HFFc6 (cell line): ENCODE measurements around the gene VEGFB. TPM values are rescaled to one million over a fixed set of nuclear protein-coding genes. Genes with fewer than 3 reads are reported as not detected.

Source experiments
- DNase-seq: peaks from one replicate; pipeline ENCODE4 v3.0.0-alpha.2; 2018
- H3K27ac Mint-ChIP-seq: 2 replicates; pipeline ENCODE4 v1.8.0; 2020; ENCODE audit warnings: mild to moderate bottlenecking, mixed read lengths
- H3K27me3 Mint-ChIP-seq: 2 replicates; pipeline ENCODE4 v1.8.0; 2021; ENCODE audit warnings: mild to moderate bottlenecking, moderate library complexity, mixed read lengths; ENCODE audit not compliant: insufficient read depth
- H3K36me3 Mint-ChIP-seq: 2 replicates; pipeline ENCODE4 v1.8.0; 2021; ENCODE audit warnings: low read depth, mixed read lengths
- H3K4me1 Mint-ChIP-seq: 2 replicates; pipeline ENCODE4 v1.8.0; 2020; ENCODE audit warnings: low read depth, mixed read lengths
- H3K4me3 Mint-ChIP-seq: 2 replicates; pipeline ENCODE4 v1.8.0; 2020; ENCODE audit warnings: mild to moderate bottlenecking, moderate library complexity, mixed read lengths
- H3K9me3 Mint-ChIP-seq: 2 replicates; pipeline ENCODE4 v1.8.0; 2020; ENCODE audit warnings: mild to moderate bottlenecking, mixed read lengths
- total RNA-seq, 6 experiments: library from RNA; stranded (reverse); fragmentation: NEBNext Ultra II Directional; extraction: Animal tissue kit (Norgen Biotek cat#: 25700); gene quantifications; 2 replicates in 1 of 6; 3 replicates in 5 of 6; pipeline ENCODE4 v1.2.3, GENCODE V29; 2021
- TF ChIP-seq, protein P1 (sequence below): fragments of 200-600 bp; sonication (generic); IDR thresholded peaks from 2 replicates; pipeline ENCODE4 v1.5.0; 2021; ENCODE audit warnings: antibody characterized with exemption, mild to moderate bottlenecking

Gene VEGFB
- total RNA-seq, 6 experiments from 2014 or later: 65.1 to 80.6 (median 71.2) TPM

DNA sequence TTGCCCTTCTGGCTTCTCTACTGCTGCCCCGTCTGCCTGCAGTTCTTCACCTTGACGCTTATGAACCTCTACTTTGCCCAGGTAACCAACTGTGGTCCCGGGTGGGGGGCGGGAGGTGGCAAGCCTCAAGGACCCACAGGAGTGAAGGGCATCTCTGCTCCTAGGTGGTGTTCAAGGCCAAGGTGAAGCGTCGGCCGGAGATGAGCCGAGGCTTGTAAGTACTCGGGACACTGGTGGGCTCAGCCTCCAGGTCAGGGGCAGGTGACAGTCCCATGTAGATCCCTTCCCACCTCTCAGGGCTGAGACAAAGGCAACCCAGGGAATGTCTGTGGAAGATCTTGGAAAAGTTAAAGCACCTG, 52.4 kb downstream of the VEGFB start:
- no peak for DNase-seq
- no peaks in the 10 kb centered on the region; the same call in 1 of the 2 replicates for H3K36me3 Mint-ChIP-seq
- H3K4me3 Mint-ChIP-seq: peak overlapping the region; percentile 83
- H3K27ac Mint-ChIP-seq: peak overlapping the region; percentile 68; the same call in 1 of the 2 replicates
- H3K4me1 Mint-ChIP-seq: peaks cover 16% of the 10 kb centered on the region
- H3K27me3 Mint-ChIP-seq: peaks cover 14% of the 10 kb centered on the region
- H3K9me3 Mint-ChIP-seq: no peaks in the 10 kb centered on the region
- TF ChIP-seq, protein P1, sequence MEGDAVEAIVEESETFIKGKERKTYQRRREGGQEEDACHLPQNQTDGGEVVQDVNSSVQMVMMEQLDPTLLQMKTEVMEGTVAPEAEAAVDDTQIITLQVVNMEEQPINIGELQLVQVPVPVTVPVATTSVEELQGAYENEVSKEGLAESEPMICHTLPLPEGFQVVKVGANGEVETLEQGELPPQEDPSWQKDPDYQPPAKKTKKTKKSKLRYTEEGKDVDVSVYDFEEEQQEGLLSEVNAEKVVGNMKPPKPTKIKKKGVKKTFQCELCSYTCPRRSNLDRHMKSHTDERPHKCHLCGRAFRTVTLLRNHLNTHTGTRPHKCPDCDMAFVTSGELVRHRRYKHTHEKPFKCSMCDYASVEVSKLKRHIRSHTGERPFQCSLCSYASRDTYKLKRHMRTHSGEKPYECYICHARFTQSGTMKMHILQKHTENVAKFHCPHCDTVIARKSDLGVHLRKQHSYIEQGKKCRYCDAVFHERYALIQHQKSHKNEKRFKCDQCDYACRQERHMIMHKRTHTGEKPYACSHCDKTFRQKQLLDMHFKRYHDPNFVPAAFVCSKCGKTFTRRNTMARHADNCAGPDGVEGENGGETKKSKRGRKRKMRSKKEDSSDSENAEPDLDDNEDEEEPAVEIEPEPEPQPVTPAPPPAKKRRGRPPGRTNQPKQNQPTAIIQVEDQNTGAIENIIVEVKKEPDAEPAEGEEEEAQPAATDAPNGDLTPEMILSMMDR: no peak

DNA sequence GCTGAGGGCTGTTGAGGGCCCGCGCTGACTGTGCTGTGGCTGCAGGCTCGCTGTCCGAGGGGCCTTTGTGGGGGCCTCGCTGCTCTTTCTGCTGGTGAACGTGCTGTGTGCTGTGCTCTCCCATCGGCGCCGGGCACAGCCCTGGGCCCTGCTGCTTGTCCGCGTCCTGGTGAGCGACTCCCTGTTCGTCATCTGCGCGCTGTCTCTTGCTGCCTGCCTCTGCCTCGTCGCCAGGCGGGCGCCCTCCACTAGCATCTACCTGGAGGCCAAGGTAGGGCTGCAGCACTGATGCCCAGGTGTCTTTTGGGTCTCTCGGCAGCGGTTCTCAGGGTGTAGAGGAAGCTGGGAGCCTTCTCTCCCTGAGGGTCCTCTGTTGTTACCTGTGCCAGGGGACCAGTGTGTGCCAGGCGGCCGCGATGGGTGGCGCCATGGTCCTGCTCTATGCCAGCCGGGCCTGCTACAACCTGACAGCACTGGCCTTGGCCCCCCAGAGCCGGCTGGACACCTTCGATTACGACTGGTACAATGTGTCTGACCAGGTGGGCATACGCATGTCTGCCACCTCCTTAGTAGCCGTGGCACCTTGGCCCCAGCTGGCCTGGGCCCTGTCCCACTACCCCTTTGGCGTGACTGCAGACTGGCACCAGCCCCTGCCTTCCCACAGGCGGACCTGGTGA, 53.4 kb downstream of the VEGFB start:
- H3K27ac Mint-ChIP-seq: no peak overlapping the region
- no peak for DNase-seq
- peaks cover 15% of the 10 kb centered on the region for H3K27me3 Mint-ChIP-seq
- H3K36me3 Mint-ChIP-seq: no peaks in the 10 kb centered on the region
- TF ChIP-seq, protein P1: no peak
- H3K4me1 Mint-ChIP-seq: peaks cover 16% of the 10 kb centered on the region
- H3K4me3 Mint-ChIP-seq: no peak overlapping the region
- H3K9me3 Mint-ChIP-seq: no peaks in the 10 kb centered on the region

DNA sequence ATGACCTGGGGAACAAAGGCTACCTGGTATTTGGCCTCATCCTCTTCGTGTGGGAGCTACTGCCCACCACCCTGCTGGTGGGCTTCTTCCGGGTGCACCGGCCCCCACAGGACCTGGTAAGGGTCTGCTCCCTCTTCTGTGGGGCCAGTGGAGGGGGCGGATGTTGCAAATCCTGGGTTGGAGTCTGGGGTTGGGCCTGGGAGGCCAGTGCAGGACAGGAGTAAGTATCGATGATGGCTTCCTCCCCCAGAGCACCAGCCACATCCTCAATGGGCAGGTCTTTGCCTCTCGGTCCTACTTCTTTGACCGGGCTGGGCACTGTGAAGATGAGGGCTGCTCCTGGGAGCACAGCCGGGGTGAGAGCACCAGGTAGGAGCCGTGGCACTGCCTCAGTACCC, 54.0 kb downstream of the VEGFB start:
- Mint-ChIP-seq H3K9me3 (no peaks in the 10 kb centered on the region), H3K4me1 (peaks cover 11% of the 10 kb centered on the region), H3K36me3 (no peaks in the 10 kb centered on the region), H3K27ac (no peak overlapping the region), H3K27me3 (peaks cover 20% of the 10 kb centered on the region), H3K4me3 (no peak overlapping the region)
- no peak for DNase-seq
- TF ChIP-seq, protein P1: no peak

Other genes with a start within 250 kb of the VEGFB start
- 10 to 100 TPM; 84.4 to 98.2 (median 90.9) TPM for gene OTUB1, start 248.1 kb upstream of the VEGFB start, total RNA-seq
- gene FLRT1, start 198.7 kb upstream of the VEGFB start, total RNA-seq: under 1 TPM in 5 of 6 experiments, not detected in 1; 0.07 to 0.38 (median 0.30) TPM
- gene MACROD1, start 68.5 kb upstream of the VEGFB start, total RNA-seq: 10 to 100 TPM; 11.8 to 17.0 (median 13.1) TPM
- 100 to 1,000 TPM; 203 to 259 (median 210) TPM for gene STIP1, start 48.4 kb upstream of the VEGFB start, total RNA-seq
- 1 to 10 TPM; 1.2 to 2.8 (median 1.7) TPM for gene FERMT3, start 27.9 kb upstream of the VEGFB start, total RNA-seq
- 10 to 100 TPM; 32.6 to 41.1 (median 39.7) TPM for gene TRPT1, start 8.4 kb upstream of the VEGFB start, total RNA-seq
- 10 to 100 TPM; 46.6 to 57.7 (median 53.7) TPM for gene NUDT22, start 8.3 kb upstream of the VEGFB start, total RNA-seq
- 10 to 100 TPM; 21.7 to 29.5 (median 23.2) TPM for gene DNAJC4, start 4.0 kb upstream of the VEGFB start, total RNA-seq
- gene FKBP2, start 6.5 kb downstream of the VEGFB start, total RNA-seq: 10 to 100 TPM; 54.1 to 95.6 (median 73.1) TPM
- gene PPP1R14B, start 12.4 kb downstream of the VEGFB start, total RNA-seq: 100 to 1,000 TPM; 386 to 478 (median 429) TPM
- gene PLCB3, start 16.9 kb downstream of the VEGFB start, total RNA-seq: 10 to 100 TPM; 48.1 to 58.0 (median 51.8) TPM
- gene BAD, start 50.1 kb downstream of the VEGFB start, total RNA-seq: 10 to 100 TPM; 65.9 to 75.0 (median 68.8) TPM
- 10 to 100 TPM; 27.9 to 42.1 (median 34.7) TPM for gene GPR137, start 51.3 kb downstream of the VEGFB start, total RNA-seq
- gene KCNK4, start 56.7 kb downstream of the VEGFB start, total RNA-seq: under 1 TPM in 1 of 6 experiments, not detected in 5; 0.14 TPM
- under 1 TPM in 1 of 6 experiments, not detected in 5; 0.31 TPM for gene CATSPERZ, start 65.8 kb downstream of the VEGFB start, total RNA-seq
- 10 to 100 TPM; 18.9 to 25.0 (median 21.7) TPM for gene ESRRA, start 70.9 kb downstream of the VEGFB start, total RNA-seq
- gene TRMT112, start 83.0 kb downstream of the VEGFB start, total RNA-seq: 100 to 1,000 TPM; 246 to 269 (median 261) TPM
- 100 to 1,000 TPM; 161 to 207 (median 186) TPM for gene PRDX5, start 83.5 kb downstream of the VEGFB start, total RNA-seq
- gene CCDC88B, start 105.6 kb downstream of the VEGFB start, total RNA-seq: 1 to 10 TPM in 4 of 6 experiments, under 1 TPM in 2; 0.45 to 1.9 (median 1.7) TPM
- 10 to 100 TPM; 42.9 to 63.4 (median 56.6) TPM for gene RPS6KA4, start 124.6 kb downstream of the VEGFB start, total RNA-seq